Measurements from ENCODE around the gene EDEM3.

GRCh38 chr1:184769241-184769640 lies 14.6 kb upstream of the EDEM3 start:
- TF ChIP-seq POLR2A (IDR thresholded peaks at IDR 0.05) (no peak), CTCF (IDR thresholded peaks at IDR 0.05) (no peak)

Measured in breast epithelium (tissue), 3 donors.